IMR-90 (cell line): ENCODE data around the gene PLA2G4E. TPM values are rescaled to one million over a fixed set of nuclear protein-coding genes. Genes with fewer than 3 reads are reported as not detected.

Source experiments
- ATAC-seq: fragments of 200-7000 bp; cut with Tn5 transposase; 2 replicates; pipeline ENCODE4 v1.9.1; 2020; ENCODE audit warnings: low read depth, mild to moderate bottlenecking, moderate library complexity
- BruUV-seq: library from RNA; stranded (reverse); fragments of 400-500 nt; replicated peaks from 2 replicates; lab custom pipeline; 2021; lab: Mats Ljungman, UMichigan
- CTCF ChIA-PET: fragments of 300-600 bp; formaldehyde crosslinking; extraction: SDS; loops from one replicate; lab custom pipeline; 2021; ENCODE audit warnings: antibody characterized with exemption; lab: Yijun Ruan, JAX
- POLR2A ChIA-PET: fragments of 300-600 bp; sonication (Branson Sonifier 250); formaldehyde crosslinking; loops from one replicate; lab custom pipeline; 2022; ENCODE audit warnings: antibody characterized with exemption; ENCODE audit not compliant: unreplicated experiment; lab: Charles Lee
- DNase-seq: peaks from one replicate; pipeline ENCODE4 v3.0.0; 2013
- H2AFZ ChIP-seq: replicated peaks from 2 replicates; pipeline ENCODE3; 2013; ENCODE audit warnings: low read length, mild to moderate bottlenecking; ENCODE audit not compliant: poor library complexity
- H2AK5ac ChIP-seq: 2 replicates; pipeline ENCODE4 v1.6.1; 2013; ENCODE audit warnings: low read depth, low read length, inconsistent platforms
- H2AK9ac ChIP-seq: replicated peaks from 2 replicates; pipeline ENCODE3; 2013; ENCODE audit warnings: mild to moderate bottlenecking, low read depth, low read length, moderate library complexity; ENCODE audit not compliant: poor library complexity
- H2BK120ac ChIP-seq: 2 replicates; pipeline ENCODE4 v1.6.1; 2013; ENCODE audit warnings: low read depth, low read length, inconsistent platforms
- H2BK15ac ChIP-seq: 3 replicates; pipeline ENCODE4 v1.6.1; 2013; ENCODE audit warnings: low read depth, low read length, inconsistent platforms
- H2BK20ac ChIP-seq: 2 replicates; pipeline ENCODE4 v1.6.1; 2013; ENCODE audit warnings: low read depth, mild to moderate bottlenecking, inconsistent platforms, low read length, moderate library complexity
- H2BK5ac ChIP-seq: 2 replicates; pipeline ENCODE4 v1.6.1; 2013; ENCODE audit warnings: mild to moderate bottlenecking, low read depth, low read length, inconsistent platforms; ENCODE audit not compliant: poor library complexity, severe bottlenecking
- H3K14ac ChIP-seq: replicated peaks from 2 replicates; pipeline ENCODE4 v1.6.1; 2013; ENCODE audit warnings: low read depth, low read length, inconsistent platforms
- H3K18ac ChIP-seq: 2 replicates; pipeline ENCODE4 v1.6.1; 2013; ENCODE audit warnings: low read depth, low read length, control low read depth
- H3K23ac ChIP-seq: 2 replicates; pipeline ENCODE4 v1.6.1; 2013; ENCODE audit warnings: low read depth, low read length, inconsistent platforms
- H3K27ac ChIP-seq: 2 replicates; pipeline ENCODE4 v1.5.1; 2013; ENCODE audit warnings: mild to moderate bottlenecking, control low read depth, low read length; ENCODE audit not compliant: insufficient read depth
- H3K27me3 ChIP-seq: 2 replicates; pipeline ENCODE4 v1.6.1; 2013; ENCODE audit warnings: low read length; ENCODE audit not compliant: control insufficient read depth, insufficient read depth
- H3K36me3 ChIP-seq: 2 replicates; pipeline ENCODE4 v1.6.1; 2013; ENCODE audit warnings: low read length, mixed read lengths; ENCODE audit not compliant: control insufficient read depth, insufficient read depth
- H3K4ac ChIP-seq: 2 replicates; pipeline ENCODE4 v1.6.1; 2013; ENCODE audit warnings: low read depth, low read length, inconsistent platforms
- H3K4me1 ChIP-seq: 2 replicates; pipeline ENCODE4 v1.6.1; 2013; ENCODE audit warnings: low read length, mixed read lengths; ENCODE audit not compliant: control insufficient read depth, insufficient read depth
- H3K4me2 ChIP-seq: 2 replicates; pipeline ENCODE4 v1.6.1; 2013; ENCODE audit warnings: low read depth, mild to moderate bottlenecking, control low read depth, low read length, moderate library complexity
- H3K4me3 ChIP-seq: 2 replicates; pipeline ENCODE4 v1.5.1; 2013; ENCODE audit warnings: low read depth, mild to moderate bottlenecking, control low read depth, low read length, moderate library complexity; ENCODE audit not compliant: insufficient read depth
- H3K56ac ChIP-seq: 2 replicates; pipeline ENCODE4 v1.6.1; 2013; ENCODE audit warnings: low read length, inconsistent platforms; ENCODE audit not compliant: insufficient read depth; ENCODE audit errors: extremely low read depth
- H3K79me1 ChIP-seq, 2 experiments: 2 replicates each; pipeline ENCODE4 v1.6.1; 2013; ENCODE audit warnings: low read length in 2 of 2, inconsistent platforms in 1 of 2, low read depth in 1 of 2
- H3K9ac ChIP-seq: 2 replicates; pipeline ENCODE4 v1.6.1; 2013; ENCODE audit warnings: low read depth, low read length, control low read depth
- H3K9me1 ChIP-seq: 2 replicates; pipeline ENCODE4 v1.6.1; 2013; ENCODE audit warnings: low read length, inconsistent platforms; ENCODE audit not compliant: insufficient read depth
- H3K9me3 ChIP-seq: 2 replicates; pipeline ENCODE4 v1.6.1; 2013; ENCODE audit warnings: low read length; ENCODE audit not compliant: control insufficient read depth, insufficient read depth
- H4K20me1 ChIP-seq: 2 replicates; pipeline ENCODE4 v1.6.1; 2013; ENCODE audit warnings: low read length, inconsistent platforms; ENCODE audit not compliant: insufficient read depth
- H4K5ac ChIP-seq: 2 replicates; pipeline ENCODE4 v1.6.1; 2013; ENCODE audit warnings: mild to moderate bottlenecking, low read depth, low read length, control low read depth
- H4K8ac ChIP-seq, 2 experiments: 2 replicates each; pipeline ENCODE4 v1.6.1; 2013; ENCODE audit warnings: low read depth in 2 of 2, low read length in 2 of 2, control low read depth in 1 of 2, inconsistent platforms in 1 of 2
- H4K91ac ChIP-seq: 2 replicates; pipeline ENCODE4 v1.6.1; 2013; ENCODE audit warnings: low read depth, low read length, inconsistent platforms; ENCODE audit not compliant: insufficient read depth
- BHLHE40 ChIP-seq: fragments of 150-350 bp; IDR thresholded peaks from 2 replicates; pipeline ENCODE4 v1.6.1; 2016; ENCODE audit warnings: mild to moderate bottlenecking, low read depth, low read length
- CTCF ChIP-seq: conservative IDR thresholded peaks from 2 replicates; pipeline ENCODE4 v1.5.1; 2012; ENCODE audit warnings: mild to moderate bottlenecking, low read depth, low read length, improper control_type of control experiment
- FOS ChIP-seq: fragments of 150-350 bp; IDR thresholded peaks from 2 replicates; pipeline ENCODE4 v1.6.1; 2016; ENCODE audit warnings: low read depth, low read length
- MAFK ChIP-seq: IDR thresholded peaks from 2 replicates; pipeline ENCODE4 v1.6.1; 2012; ENCODE audit warnings: low read depth, low read length, improper control_type of control experiment
- RCOR1 ChIP-seq: IDR thresholded peaks from 2 replicates; pipeline ENCODE4 v1.6.1; 2012; ENCODE audit warnings: mild to moderate bottlenecking, low read length, improper control_type of control experiment; ENCODE audit not compliant: insufficient replicate concordance
- RFX5 ChIP-seq: IDR thresholded peaks from 2 replicates; pipeline ENCODE4 v1.8.0; 2012; ENCODE audit warnings: low read depth, mild to moderate bottlenecking, low read length, moderate library complexity
- SMC3 ChIP-seq: fragments of 150-350 bp; IDR thresholded peaks from 2 replicates; pipeline ENCODE4 v1.6.1; 2016; ENCODE audit warnings: low read depth, mild to moderate bottlenecking, antibody characterized with exemption, low read length, moderate library complexity
- USF2 ChIP-seq: fragments of 150-350 bp; IDR thresholded peaks from 2 replicates; pipeline ENCODE4 v1.6.1; 2017; ENCODE audit warnings: mild to moderate bottlenecking, antibody characterized with exemption, low read length, low read depth
- WGBS, 2 experiments: methylation state at CpG; one replicate each; pipeline versions ENCODE4 v1.1.5 to v1.1.7; 2013; ENCODE audit warnings: missing lambda C conversion rate in 2 of 2; ENCODE audit not compliant: insufficient read length in 1 of 2; ENCODE audit errors: extremely low coverage in 2 of 2; 5-methylcytosine and 5-hydroxymethylcytosine counted together
- dilution Hi-C: fragments of 300-500 bp; cut with HindIII; formaldehyde crosslinking; loops from one replicate; pipeline ENCODE4 v1.14.3; 2018; ENCODE audit warnings: low sequenced_read_pairs; ENCODE audit not compliant: unreplicated experiment
- in situ Hi-C: fragments of 300-500 bp; cut with MboI; formaldehyde crosslinking; loops from 3 replicates; pipeline ENCODE4 v1.14.3; 2019; ENCODE audit warnings: low sequenced_read_pairs, inconsistent platforms, mixed read lengths
- intact Hi-C: fragments of 100-400 bp; cut with micrococcal nuclease; formaldehyde crosslinking; loops from 2 replicates; pipeline ENCODE4 v1.10.0; 2022
- polyA plus RNA-seq, 3 experiments: library from polyadenylated mRNA; depleted of rRNA; stranded (reverse); fragments of >200 nt; gene quantifications; 2 replicates each; pipeline ENCODE4 v1.2.3, GENCODE V29; 2012; ENCODE audit warnings: low replicate concordance in 1 of 3
- total RNA-seq: library from RNA; depleted of rRNA; stranded (reverse); fragments of >200 nt; gene quantifications from 2 replicates; pipeline ENCODE4 v1.2.3, GENCODE V29; 2012

PLA2G4E gene
- total and polyA plus RNA-seq, 2 of the 4 experiments (the other 2 are of a cell fraction) = not detected

GRCh38 chr15:42057799-42058646 lies 37.2 kb upstream of the PLA2G4E start:
- Histone ChIP-seq H4K91ac (no peak overlapping the region), H3K27ac (no peak overlapping the region), H2BK20ac (no peak overlapping the region), H3K18ac (no peak overlapping the region), H3K23ac (no peak overlapping the region), H3K79me1 (no peaks in the 10 kb centered on the region), H2AK9ac (no peak overlapping the region), H2AK5ac (no peak overlapping the region), H3K27me3 (peaks cover 47% of the 10 kb centered on the region), H3K36me3 (no peaks in the 10 kb centered on the region), H3K56ac (no peak overlapping the region), H3K4me2 (no peak overlapping the region), H3K4me1 (no peaks in the 10 kb centered on the region), H3K4ac (no peak overlapping the region), H3K4me3 (no peak overlapping the region), H3K9me1 (no peaks in the 10 kb centered on the region; the same call in 1 of the 2 replicates), H3K9me3 (no peaks in the 10 kb centered on the region), H2BK120ac (no peak overlapping the region), H3K14ac (no peak overlapping the region), H2AFZ (no peak overlapping the region), H4K8ac (no peak overlapping the region), H4K5ac (no peak overlapping the region), H2BK5ac (no peak overlapping the region), H2BK15ac (no peak overlapping the region), H3K9ac (no peak overlapping the region), H4K20me1 (peaks cover 5% of the 10 kb centered on the region; the same call in 1 of the 2 replicates)
- WGBS, 2 experiments = no CpG with 5 or more reads among the region's 6 CpGs
- DNase-seq = no peak
- no peak for ATAC-seq
- in situ Hi-C loops (no loop called here), intact Hi-C loops (loop anchor here (5.0 kb wide), 1 partner anchor 126 kb away; no protein-coding TSS in a partner anchor), dilution Hi-C loops (no loop called here)
- BruUV-seq = no TSS peak
- no peak for TF ChIP-seq BHLHE40
- TF ChIP-seq MAFK = no peak
- no peak for TF ChIP-seq USF2
- TF ChIP-seq FOS = no peak
- no peak for TF ChIP-seq RFX5
- TF ChIP-seq SMC3 = no peak
- no peak for TF ChIP-seq RCOR1
- no peak for TF ChIP-seq CTCF
- POLR2A ChIA-PET = no interaction called here
- CTCF ChIA-PET = no interaction called here
